HG02943 (cell line): Measurements from ENCODE around the gene DNAJC7.
"Not testable (repeated sequence)": the region's sequence is repeated elsewhere in the genome, so short reads cannot be mapped to it uniquely, and the experiment has no call there.

Source experiments
- ATAC-seq: cut with Tn5 transposase; IDR thresholded peaks from one replicate; pipeline ENCODE4 v1.9.1; 2021; ENCODE audit warnings: mild to moderate bottlenecking, low read depth, moderate library complexity; ENCODE audit not compliant: unreplicated experiment

DNAJC7 gene

GRCh38 chr17:42042598-42043319 lies 25.5 kb upstream of the DNAJC7 start:
- ATAC-seq = no peak

GRCh38 chr17:42041619-42042018 lies 24.4 kb upstream of the DNAJC7 start:
- no peak for ATAC-seq

- no peak for ATAC-seq
Observed at GRCh38 chr17:42040818-42041217, 23.6 kb upstream of the DNAJC7 start.

- ATAC-seq = no peak
Observed at GRCh38 chr17:42039794-42040763, 22.8 kb upstream of the DNAJC7 start.

- ATAC-seq = no peak
Observed at GRCh38 chr17:42038221-42038973, 21.2 kb upstream of the DNAJC7 start.

GRCh38 chr17:42034059-42034458 lies 16.8 kb upstream of the DNAJC7 start:
- ATAC-seq = no peak

GRCh38 chr17:42031584-42031983 lies 14.3 kb upstream of the DNAJC7 start:
- no peak for ATAC-seq

- ATAC-seq = no peak
Observed at GRCh38 chr17:42028791-42029127, 11.5 kb upstream of the DNAJC7 start.

- ATAC-seq = no peak
Observed at GRCh38 chr17:42027961-42028790, 10.9 kb upstream of the DNAJC7 start.

- ATAC-seq = no peak
Observed at GRCh38 chr17:42027590-42027889, 10.3 kb upstream of the DNAJC7 start.

GRCh38 chr17:42026857-42027589 lies 9.8 kb upstream of the DNAJC7 start:
- ATAC-seq = no peak

- no peak for ATAC-seq
Observed at GRCh38 chr17:42025936-42026335, 8.7 kb upstream of the DNAJC7 start.

- ATAC-seq = no peak
Observed at GRCh38 chr17:42025191-42025579, 7.9 kb upstream of the DNAJC7 start.

- ATAC-seq = no peak
Observed at GRCh38 chr17:42023524-42024349, 6.5 kb upstream of the DNAJC7 start.

GRCh38 chr17:42020845-42021244 lies 3.6 kb upstream of the DNAJC7 start:
- ATAC-seq = not testable (repeated sequence)

GRCh38 chr17:42019509-42020404 lies 2.5 kb upstream of the DNAJC7 start, which contains the start of gene NKIRAS2:
Gene NKIRAS2 (plus strand): TSS chr17:42020090. CDS start chr17:42021578, 1,488 bp downstream.
- peak; percentile 50 for ATAC-seq

- no peak for ATAC-seq
Observed at GRCh38 chr17:42018988-42019387, 1.7 kb upstream of the DNAJC7 start.

GRCh38 chr17:42018339-42018738 lies 1.1 kb upstream of the DNAJC7 start:
- ATAC-seq = no peak
